Nephron progenitor cell (in vitro differentiated cells): ENCODE data around the gene PLA2G2F.

Source experiments
- DNase-seq: peaks from one replicate; pipeline ENCODE4 v3.0.0; 2021
- H3K27ac Mint-ChIP-seq: 2 replicates; pipeline ENCODE4 v1.8.0; 2021; ENCODE audit warnings: mild to moderate bottlenecking, moderate library complexity, mixed read lengths
- H3K27me3 Mint-ChIP-seq: 2 replicates; pipeline ENCODE4 v1.8.0; 2021; ENCODE audit warnings: mild to moderate bottlenecking, low read depth, mixed read lengths; ENCODE audit not compliant: poor library complexity
- H3K36me3 Mint-ChIP-seq: 2 replicates; pipeline ENCODE4 v1.8.0; 2021; ENCODE audit warnings: low read depth, mixed read lengths
- H3K4me1 Mint-ChIP-seq: 2 replicates; pipeline ENCODE4 v1.8.0; 2021; ENCODE audit warnings: mixed read lengths
- H3K4me3 Mint-ChIP-seq: 2 replicates; pipeline ENCODE4 v1.8.0; 2021; ENCODE audit warnings: mild to moderate bottlenecking, moderate library complexity, mixed read lengths
- H3K9me3 Mint-ChIP-seq: 2 replicates; pipeline ENCODE4 v1.8.0; 2021; ENCODE audit warnings: mild to moderate bottlenecking, moderate library complexity, mixed read lengths
- CTCF ChIP-seq: fragments of 200-600 bp; sonication (generic); IDR thresholded peaks from 2 replicates; pipeline ENCODE4 v1.5.0; 2021; ENCODE audit warnings: antibody characterized with exemption

Gene PLA2G2F

GRCh38 chr1:20115479-20115878, 23.6 kb upstream of the PLA2G2F start:
- no peaks in the 10 kb centered on the region for H3K4me1 Mint-ChIP-seq
- TF ChIP-seq CTCF, result no peak
- no peak overlapping the region for H3K4me3 Mint-ChIP-seq
- peaks cover 26% of the 10 kb centered on the region for H3K27me3 Mint-ChIP-seq
- H3K36me3 Mint-ChIP-seq, result no peaks in the 10 kb centered on the region
- no peak for DNase-seq
- H3K9me3 Mint-ChIP-seq, result no peaks in the 10 kb centered on the region
- H3K27ac Mint-ChIP-seq, result no peak overlapping the region

GRCh38 chr1:20115916-20116315, 23.2 kb upstream of the PLA2G2F start:
- no peaks in the 10 kb centered on the region for H3K36me3 Mint-ChIP-seq
- H3K9me3 Mint-ChIP-seq, result no peaks in the 10 kb centered on the region
- no peak for DNase-seq
- H3K4me3 Mint-ChIP-seq, result no peak overlapping the region
- TF ChIP-seq CTCF, result no peak
- peaks cover 26% of the 10 kb centered on the region for H3K27me3 Mint-ChIP-seq
- H3K4me1 Mint-ChIP-seq, result no peaks in the 10 kb centered on the region
- H3K27ac Mint-ChIP-seq, result no peak overlapping the region

- no peaks in the 10 kb centered on the region for H3K9me3 Mint-ChIP-seq
- H3K27me3 Mint-ChIP-seq, result peaks cover 26% of the 10 kb centered on the region
- TF ChIP-seq CTCF, result no peak
- H3K4me3 Mint-ChIP-seq, result no peak overlapping the region
- H3K4me1 Mint-ChIP-seq, result no peaks in the 10 kb centered on the region
- H3K36me3 Mint-ChIP-seq, result no peaks in the 10 kb centered on the region
- H3K27ac Mint-ChIP-seq, result no peak overlapping the region
- DNase-seq, result no peak
Measured at GRCh38 chr1:20117236-20117635, 21.9 kb upstream of the PLA2G2F start.

- no peak for TF ChIP-seq CTCF
- no peaks in the 10 kb centered on the region for H3K36me3 Mint-ChIP-seq
- no peak within 1 kb of the TSS for H3K4me3 Mint-ChIP-seq
- no peak for DNase-seq
- H3K27ac Mint-ChIP-seq, result no peak within 1 kb of the TSS
- H3K27me3 Mint-ChIP-seq, result peaks cover 27% of the 10 kb centered on the region
- no peaks in the 10 kb centered on the region for H3K4me1 Mint-ChIP-seq
- H3K9me3 Mint-ChIP-seq, result no peaks in the 10 kb centered on the region
Measured at GRCh38 chr1:20119347-20119746, 19.8 kb upstream of the PLA2G2F start, which contains the start of gene PLA2G2D. PLA2G2D (minus strand) TSS chr1:20119536; CDS start chr1:20119498, 38 bp downstream.

- H3K9me3 Mint-ChIP-seq, result no peaks in the 10 kb centered on the region
- DNase-seq, result no peak
- no peak for TF ChIP-seq CTCF
- no peak overlapping the region for H3K4me3 Mint-ChIP-seq
- H3K4me1 Mint-ChIP-seq, result no peaks in the 10 kb centered on the region
- peaks cover 25% of the 10 kb centered on the region for H3K27me3 Mint-ChIP-seq
- no peak overlapping the region for H3K27ac Mint-ChIP-seq
- no peaks in the 10 kb centered on the region for H3K36me3 Mint-ChIP-seq
Measured at GRCh38 chr1:20120796-20121195, 18.3 kb upstream of the PLA2G2F start.

- Mint-ChIP-seq H3K4me3 (no peak overlapping the region), H3K36me3 (no peaks in the 10 kb centered on the region), H3K27ac (no peak overlapping the region), H3K4me1 (no peaks in the 10 kb centered on the region), H3K27me3 (peaks cover 22% of the 10 kb centered on the region), H3K9me3 (peaks cover 4% of the 10 kb centered on the region)
- DNase-seq, result no peak
- TF ChIP-seq CTCF, result no peak
Measured at GRCh38 chr1:20123722-20124455, 15.2 kb upstream of the PLA2G2F start.
